AG04450 (cell line): ENCODE data around the gene DUOX1. TPM values are rescaled to one million over a fixed set of nuclear protein-coding genes. Genes with fewer than 3 reads are reported as not detected.

Source experiments
- CTCF ChIA-PET: fragments of 300-600, 350-600 bp; formaldehyde crosslinking; extraction: SDS; loops from one replicate; lab custom pipeline; 2022; ENCODE audit warnings: antibody characterized with exemption, inconsistent platforms; lab: Charles Lee
- POLR2A ChIA-PET: fragments of 350-600 bp; formaldehyde crosslinking; extraction: SDS; loops from one replicate; lab custom pipeline; 2021; ENCODE audit warnings: antibody characterized with exemption, inconsistent platforms; lab: Yijun Ruan, JAX
- DNase-seq: peaks from one replicate; pipeline ENCODE4 v3.0.0-alpha.2; 2011; ENCODE audit warnings: low read depth, low spot score
- H3K27ac ChIP-seq: one replicate; pipeline ENCODE4 v1.5.1; 2012; ENCODE audit warnings: low read depth, low read length, control low read depth
- H3K27me3 ChIP-seq: one replicate; pipeline ENCODE4 v1.6.0; 2012; ENCODE audit warnings: low read length; ENCODE audit not compliant: control insufficient read depth, insufficient read depth
- H3K4me3 ChIP-seq: 2 replicates; pipeline ENCODE4 v1.5.1; 2011; ENCODE audit warnings: mild to moderate bottlenecking, low read depth, low read length, control low read depth
- H3K9me3 ChIP-seq: 2 replicates; pipeline ENCODE4 v1.5.1; 2012; ENCODE audit warnings: low read length; ENCODE audit not compliant: control insufficient read depth, insufficient read depth
- polyA plus RNA-seq: library from polyadenylated mRNA; depleted of rRNA; stranded (reverse); fragments of >200 nt; gene quantifications from 2 replicates; pipeline ENCODE4 v1.2.3, GENCODE V29; 2011
- TF ChIP-seq, protein P1 (sequence below): IDR thresholded peaks from 2 replicates; pipeline ENCODE4 v1.5.1; 2011; ENCODE audit warnings: low read depth, low read length, control low read depth, inconsistent platforms

DUOX1 gene
- polyA plus RNA-seq, 1 experiment: not detected

GRCh38 chr15:45198337-45199135, 68.7 kb downstream of the DUOX1 start:
- H3K9me3 ChIP-seq: no peaks in the 10 kb centered on the region

DNA sequence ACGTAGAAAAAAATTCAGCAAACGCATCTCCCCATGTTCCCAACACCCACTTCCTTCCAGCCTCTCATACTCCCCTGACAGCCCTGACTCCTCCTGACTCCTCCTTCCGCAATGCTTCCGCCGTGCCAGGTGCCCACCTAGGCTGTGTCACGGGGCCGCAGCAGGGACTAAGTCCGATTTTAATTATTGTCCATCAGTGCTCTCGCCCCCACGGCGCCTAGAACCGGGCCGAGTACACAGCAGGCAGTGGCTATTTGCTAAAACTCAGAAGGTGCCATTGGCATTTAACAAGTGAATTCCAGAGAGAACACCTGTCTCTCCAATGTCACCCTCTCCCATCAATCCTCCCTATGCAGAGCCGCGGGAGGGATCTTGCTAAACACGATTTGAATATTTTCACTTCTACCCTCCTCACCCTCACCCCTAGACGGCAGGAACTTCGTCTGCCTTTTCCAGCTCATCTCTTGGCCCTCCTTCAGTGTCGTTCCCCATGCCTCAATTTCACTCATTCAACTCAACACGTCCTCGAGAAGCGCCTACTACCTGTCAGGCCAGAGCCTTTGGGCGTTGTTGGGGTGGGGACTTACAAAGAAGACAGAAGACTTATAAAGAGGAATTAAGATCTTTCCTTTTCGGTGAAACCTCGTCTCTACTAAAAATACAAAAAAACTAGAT, 69.5 kb downstream of the DUOX1 start:
- Histone ChIP-seq H3K27ac (peak overlapping the region; percentile 92), H3K9me3 (no peaks in the 10 kb centered on the region), H3K27me3 (no peaks in the 10 kb centered on the region), H3K4me3 (peak overlapping the region; percentile 94)
- TF ChIP-seq, protein P1, sequence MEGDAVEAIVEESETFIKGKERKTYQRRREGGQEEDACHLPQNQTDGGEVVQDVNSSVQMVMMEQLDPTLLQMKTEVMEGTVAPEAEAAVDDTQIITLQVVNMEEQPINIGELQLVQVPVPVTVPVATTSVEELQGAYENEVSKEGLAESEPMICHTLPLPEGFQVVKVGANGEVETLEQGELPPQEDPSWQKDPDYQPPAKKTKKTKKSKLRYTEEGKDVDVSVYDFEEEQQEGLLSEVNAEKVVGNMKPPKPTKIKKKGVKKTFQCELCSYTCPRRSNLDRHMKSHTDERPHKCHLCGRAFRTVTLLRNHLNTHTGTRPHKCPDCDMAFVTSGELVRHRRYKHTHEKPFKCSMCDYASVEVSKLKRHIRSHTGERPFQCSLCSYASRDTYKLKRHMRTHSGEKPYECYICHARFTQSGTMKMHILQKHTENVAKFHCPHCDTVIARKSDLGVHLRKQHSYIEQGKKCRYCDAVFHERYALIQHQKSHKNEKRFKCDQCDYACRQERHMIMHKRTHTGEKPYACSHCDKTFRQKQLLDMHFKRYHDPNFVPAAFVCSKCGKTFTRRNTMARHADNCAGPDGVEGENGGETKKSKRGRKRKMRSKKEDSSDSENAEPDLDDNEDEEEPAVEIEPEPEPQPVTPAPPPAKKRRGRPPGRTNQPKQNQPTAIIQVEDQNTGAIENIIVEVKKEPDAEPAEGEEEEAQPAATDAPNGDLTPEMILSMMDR: no peak
- DNase-seq: no peak
- ChIA-PET CTCF (interaction anchor here (0.5 to 7.9 kb wide), 4 partner anchors 11 to 72 kb away, joined by 4 to 70 read pairs (median 22); partner anchors contain the start of gene SHF), POLR2A (no interaction called here)

More at GRCh38 chr15:45198337-45199135, 68.7 kb downstream of the DUOX1 start:
- Histone ChIP-seq H3K27me3 (no peaks in the 10 kb centered on the region), H3K4me3 (peak overlapping the region; percentile 94), H3K27ac (peak overlapping the region; percentile 92)
- CTCF ChIA-PET: interaction anchor here (0.5 to 7.9 kb wide), 17 partner anchors 8 to 439 kb away, joined by 3 to 70 read pairs (median 5); partner anchors contain the start of genes DUOXA2 and SHF
- DNase-seq: peak; percentile 95
- TF ChIP-seq, protein P1: peak; percentile 87
- POLR2A ChIA-PET: interaction anchor here (0.7 to 1.0 kb wide), 3 partner anchors 11 to 35 kb away, joined by 3 to 4 read pairs (median 3); no protein-coding TSS in a partner anchor

- Histone ChIP-seq H3K9me3 (no peaks in the 10 kb centered on the region), H3K27me3 (no peaks in the 10 kb centered on the region), H3K4me3 (peak overlapping the region; percentile 94), H3K27ac (peak overlapping the region; percentile 92)
- DNase-seq: peak; percentile 89
- CTCF ChIA-PET: interaction anchor here (0.6 to 7.9 kb wide), 9 partner anchors 8 to 443 kb away, joined by 3 to 70 read pairs (median 9); partner anchors contain the start of gene SHF
- TF ChIP-seq, protein P1: no peak
- POLR2A ChIA-PET: interaction anchor here (0.6 to 1.3 kb wide), 5 partner anchors 13 to 202 kb away, joined by 3 to 4 read pairs (median 3); partner anchors contain the start of gene SHF
These were observed 70.4 kb downstream of the DUOX1 start for GRCh38 chr15:45200001-45200798.

GRCh38 chr15:45200799-45201556, 71.2 kb downstream of the DUOX1 start:
- Histone ChIP-seq H3K27ac (peak overlapping the region; percentile 92), H3K27me3 (no peaks in the 10 kb centered on the region), H3K4me3 (peak overlapping the region; percentile 94), H3K9me3 (no peaks in the 10 kb centered on the region)
- POLR2A ChIA-PET: interaction anchor here (0.8 to 1.3 kb wide), 4 partner anchors 34 to 201 kb away, joined by 3 to 4 read pairs (median 4); a partner anchor contains a TSS
- TF ChIP-seq, protein P1: no peak
- peak; percentile 59 for DNase-seq
- CTCF ChIA-PET: interaction anchor here (0.9 to 7.9 kb wide), 6 partner anchors 33 to 257 kb away, joined by 3 to 70 read pairs (median 9); no protein-coding TSS in a partner anchor
